PC-9 (cell line): Measurements from ENCODE around the gene ATP10A.

Experiments used
- EZH2 ChIP-seq: fragments of 200-600 bp; sonication (generic); IDR thresholded peaks from 2 replicates; pipeline ENCODE4 v1.8.0; 2017; ENCODE audit warnings: antibody characterized with exemption, low read depth
- TF ChIP-seq, protein P1 (sequence below): fragments of 200-600 bp; sonication (generic); conservative IDR thresholded peaks from 2 replicates; pipeline ENCODE4 v1.6.1; 2017; ENCODE audit warnings: mixed run types, antibody characterized with exemption, mild to moderate bottlenecking, moderate library complexity

DNA sequence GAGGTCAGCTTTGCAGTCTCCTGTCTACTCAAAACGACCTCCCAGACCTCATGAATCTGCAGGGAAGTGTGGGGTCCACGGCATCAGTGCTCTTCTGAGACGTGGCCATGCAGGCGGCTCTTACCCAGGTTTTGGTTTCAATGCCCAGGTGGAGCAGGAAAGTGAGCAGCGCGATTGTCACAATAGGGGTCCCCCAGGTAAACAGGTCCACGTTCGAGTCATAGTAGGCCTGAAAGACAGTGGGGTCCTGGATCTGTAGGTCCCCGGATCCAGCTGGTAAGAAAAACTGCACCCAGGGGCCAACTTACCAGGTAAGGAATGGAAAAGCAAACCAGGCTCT lies 182.5 kb downstream of the ATP10A start:
- TF ChIP-seq, protein P1, sequence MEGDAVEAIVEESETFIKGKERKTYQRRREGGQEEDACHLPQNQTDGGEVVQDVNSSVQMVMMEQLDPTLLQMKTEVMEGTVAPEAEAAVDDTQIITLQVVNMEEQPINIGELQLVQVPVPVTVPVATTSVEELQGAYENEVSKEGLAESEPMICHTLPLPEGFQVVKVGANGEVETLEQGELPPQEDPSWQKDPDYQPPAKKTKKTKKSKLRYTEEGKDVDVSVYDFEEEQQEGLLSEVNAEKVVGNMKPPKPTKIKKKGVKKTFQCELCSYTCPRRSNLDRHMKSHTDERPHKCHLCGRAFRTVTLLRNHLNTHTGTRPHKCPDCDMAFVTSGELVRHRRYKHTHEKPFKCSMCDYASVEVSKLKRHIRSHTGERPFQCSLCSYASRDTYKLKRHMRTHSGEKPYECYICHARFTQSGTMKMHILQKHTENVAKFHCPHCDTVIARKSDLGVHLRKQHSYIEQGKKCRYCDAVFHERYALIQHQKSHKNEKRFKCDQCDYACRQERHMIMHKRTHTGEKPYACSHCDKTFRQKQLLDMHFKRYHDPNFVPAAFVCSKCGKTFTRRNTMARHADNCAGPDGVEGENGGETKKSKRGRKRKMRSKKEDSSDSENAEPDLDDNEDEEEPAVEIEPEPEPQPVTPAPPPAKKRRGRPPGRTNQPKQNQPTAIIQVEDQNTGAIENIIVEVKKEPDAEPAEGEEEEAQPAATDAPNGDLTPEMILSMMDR, result no peak
- TF ChIP-seq EZH2, result no peak
